Mammary epithelial cell (primary cell): ENCODE data around the gene ATP8B3.

Source experiments
- CTCF ChIP-seq, 2 donors: IDR thresholded peaks in 1 of 2; conservative IDR thresholded peaks in 1 of 2; 2 replicates each; pipeline ENCODE4 v1.5.1; 2011 to 2012; ENCODE audit warnings: inconsistent platforms in 2 of 2, low read length in 2 of 2, mild to moderate bottlenecking in 2 of 2, control low read depth in 1 of 2, low read depth in 1 of 2; ENCODE audit not compliant: insufficient read depth in 1 of 2; ENCODE audit errors: extremely low read depth in 1 of 2
- EZH2 ChIP-seq: IDR thresholded peaks from 2 replicates; pipeline ENCODE4 v1.6.1; 2012; ENCODE audit warnings: low read length, inconsistent platforms, borderline replicate concordance

GRCh38 chr19:1758959-1759903 is 52.8 kb downstream of the ATP8B3 start:
- TF ChIP-seq CTCF (conservative IDR thresholded peaks at IDR 0.05 in 1 of 2, IDR thresholded peaks at IDR 0.05 in 1 of 2; ENCODE audit: extremely low read depth in 1 of 2, insufficient read depth in 1 of 2, low read depth in 1 of 2, low read length in 2 of 2) (no peak), EZH2 (no peak)
